ENCODE measurements around the gene NHEJ1.

Gene NHEJ1

DNA sequence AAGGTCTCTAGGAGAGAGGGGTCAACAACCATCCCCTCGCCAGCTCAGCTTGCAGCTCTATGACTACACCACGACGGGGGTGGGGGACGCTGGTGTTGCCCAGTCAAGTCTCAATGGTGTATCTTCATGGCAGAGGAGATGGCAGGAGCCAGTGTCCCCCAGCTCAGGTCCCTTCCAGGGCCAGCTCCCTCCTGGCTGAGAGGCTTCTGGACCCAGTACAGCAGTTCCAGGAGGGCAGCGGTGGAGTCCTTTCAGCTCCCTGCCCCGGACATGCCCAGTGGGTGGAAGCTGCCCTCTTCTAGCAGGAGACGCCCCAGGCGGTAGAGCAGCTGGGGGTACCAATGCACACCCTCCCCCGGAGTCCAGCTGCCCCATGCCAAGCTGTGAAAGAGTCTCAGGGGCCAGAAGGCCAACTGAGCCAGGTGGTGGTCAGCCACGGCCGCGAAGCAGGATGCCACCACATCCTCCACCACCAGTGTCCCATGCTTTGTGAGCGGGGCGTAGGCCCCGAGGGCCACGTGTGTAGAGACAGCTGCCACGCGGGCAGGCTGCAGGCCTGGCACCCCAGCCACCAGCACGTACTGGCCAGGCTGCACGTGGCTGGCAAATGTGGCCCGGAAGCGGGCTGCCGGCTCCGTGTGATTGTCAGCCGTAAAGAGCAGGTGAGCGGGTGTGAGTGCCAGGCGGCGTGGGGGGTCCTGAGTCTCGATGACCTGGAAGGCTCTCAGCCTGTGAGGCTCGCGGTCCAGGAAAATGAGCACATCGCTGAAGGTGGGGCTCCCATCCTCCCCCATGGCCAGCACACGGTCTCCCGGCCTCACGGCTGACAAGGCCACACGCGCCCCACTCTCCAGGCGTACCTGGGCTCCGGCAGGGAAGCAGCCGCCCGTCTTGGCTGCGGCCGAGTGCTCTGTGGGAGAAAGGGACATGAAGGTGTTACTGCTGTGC lies 105.4 kb downstream of the NHEJ1 start:
- DNase-seq: no peak

DNA sequence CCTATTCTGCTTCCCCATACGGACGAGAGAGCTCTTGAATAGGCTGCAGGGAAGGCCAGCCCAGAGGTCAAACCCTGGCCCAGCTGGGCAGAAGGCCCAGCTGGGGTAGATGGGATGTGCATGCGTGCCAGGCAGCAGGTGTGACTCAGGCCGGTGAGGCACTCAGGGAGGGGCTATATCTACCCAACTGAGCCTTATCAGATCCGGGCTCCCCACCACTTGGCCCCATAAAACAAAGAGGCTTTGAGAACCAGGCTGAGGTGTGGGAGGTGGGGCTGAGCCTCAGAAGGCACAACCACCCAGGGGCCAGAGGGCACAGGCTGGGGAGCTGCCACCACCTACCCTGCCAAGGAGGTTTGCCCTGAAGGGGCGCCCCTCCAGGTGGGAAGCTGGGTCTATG lies 111.3 kb downstream of the NHEJ1 start:
- DNase-seq: no peak

DNA sequence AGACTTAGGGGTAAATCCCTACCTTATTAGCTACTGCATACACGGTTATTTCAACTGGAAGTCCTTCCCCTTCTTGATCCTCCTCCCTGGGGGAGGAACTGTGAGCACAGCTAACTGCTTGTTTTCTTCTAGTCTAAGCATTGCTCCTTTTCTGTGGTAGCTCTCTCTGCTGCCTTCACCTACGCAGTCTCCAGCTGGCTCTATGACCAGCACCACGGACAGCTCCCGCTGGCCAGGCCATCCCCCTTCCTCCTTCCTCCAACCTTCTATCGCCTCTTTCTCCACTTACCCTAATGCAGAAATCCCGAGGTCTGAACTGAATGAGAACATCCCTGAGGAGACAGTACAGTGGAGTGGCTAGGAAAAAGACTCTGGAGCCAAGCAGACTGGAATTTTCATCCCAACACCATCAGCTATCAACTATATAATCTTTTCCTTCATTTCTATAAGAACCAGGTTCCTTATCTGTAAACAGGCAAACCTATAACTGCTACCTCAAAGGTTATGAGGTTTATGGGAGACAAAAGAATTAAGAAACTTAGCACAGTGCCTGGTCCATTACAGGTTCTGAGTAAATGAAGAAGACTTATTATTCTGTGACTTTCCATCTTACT lies 114.6 kb downstream of the NHEJ1 start:
- DNase-seq: no peak

DNA sequence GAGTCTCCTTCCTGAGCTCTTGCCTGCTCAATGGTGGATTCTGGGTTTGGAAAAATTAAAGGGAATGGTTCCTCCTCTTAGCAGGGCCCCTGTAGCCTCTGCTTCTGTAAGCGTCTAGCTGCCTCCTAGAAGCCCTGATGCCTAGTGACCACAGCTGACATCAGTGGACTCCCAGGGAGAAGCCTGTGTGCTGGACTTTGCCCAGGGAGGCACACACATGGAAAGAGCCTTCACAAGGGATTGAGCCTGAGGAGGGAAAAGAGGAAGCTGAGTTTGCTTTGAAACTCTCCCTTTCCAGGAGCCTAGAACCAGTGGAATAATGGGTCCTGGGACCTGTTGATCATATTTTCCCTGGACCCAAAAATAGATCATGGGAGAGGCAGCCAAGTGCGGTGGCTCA lies 117.9 kb downstream of the NHEJ1 start:
- DNase-seq: no peak

DNA sequence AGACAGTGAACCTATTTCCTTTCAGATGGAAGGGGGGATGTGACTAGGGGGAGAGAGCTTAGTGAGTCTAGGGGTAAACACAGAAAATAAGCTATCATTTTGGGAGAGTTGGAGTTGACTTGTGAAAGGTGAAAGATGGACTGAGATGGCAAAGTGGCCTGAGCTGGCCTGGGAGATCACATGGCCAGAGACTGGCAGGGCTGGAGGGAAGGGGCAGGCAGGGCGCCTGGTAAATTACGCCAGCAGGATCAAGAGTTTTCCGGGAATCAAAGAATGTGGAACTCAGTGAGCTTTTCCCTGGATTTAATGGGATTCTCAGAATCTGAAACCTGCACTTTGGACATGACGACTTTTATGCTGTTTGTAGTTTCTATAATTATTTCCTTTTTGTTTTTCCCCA lies 118.5 kb downstream of the NHEJ1 start:
- DNase-seq: no peak

DNA sequence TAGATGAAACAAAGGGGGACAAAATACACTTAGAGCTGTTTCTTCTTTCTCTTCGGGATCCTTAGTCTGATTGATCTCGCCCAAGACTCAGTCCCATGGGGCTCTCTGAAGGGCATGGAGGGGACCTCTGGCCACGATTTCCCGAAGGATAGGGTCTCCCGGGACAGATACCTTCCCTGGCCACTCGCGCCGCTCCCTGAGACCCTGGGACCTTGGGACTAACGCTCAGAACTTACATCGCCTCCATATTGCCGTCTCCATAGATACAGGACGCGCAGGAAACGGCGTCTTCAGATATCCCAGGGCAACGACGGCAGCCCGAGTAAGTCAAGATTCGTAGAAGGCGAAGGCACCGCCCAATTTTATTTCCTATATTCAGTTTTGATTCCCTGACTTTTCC lies 119.4 kb downstream of the NHEJ1 start, which contains the start of gene CFAP65:
CFAP65 (minus strand) TSS at position 265 of the 400 bp plus-strand sequence. CDS start 2,468 bp downstream, outside the sequence.
- DNase-seq: peak in 3 of 6 experiments; percentile 6 to 25 (median 18)

DNA sequence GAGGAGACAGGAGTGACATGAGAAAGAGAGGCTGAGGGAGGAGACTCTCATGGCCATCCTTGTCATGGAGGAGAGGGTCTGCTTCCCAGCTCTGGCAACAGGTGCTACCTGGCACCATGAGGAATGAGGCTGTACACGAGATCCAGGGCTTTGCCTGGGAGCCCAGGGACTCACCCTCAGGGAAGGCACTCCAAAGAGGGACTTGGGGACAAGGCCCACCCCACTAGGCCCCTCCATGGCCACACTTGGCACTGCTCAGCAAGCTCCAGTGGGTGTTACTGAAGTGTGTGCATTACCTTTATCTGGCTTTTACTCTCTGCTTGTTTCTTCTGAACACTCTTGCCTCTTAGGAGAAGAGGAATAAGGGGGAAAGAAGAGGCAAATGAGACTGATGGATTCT lies 122.0 kb downstream of the NHEJ1 start:
- DNase-seq: no peak

DNA sequence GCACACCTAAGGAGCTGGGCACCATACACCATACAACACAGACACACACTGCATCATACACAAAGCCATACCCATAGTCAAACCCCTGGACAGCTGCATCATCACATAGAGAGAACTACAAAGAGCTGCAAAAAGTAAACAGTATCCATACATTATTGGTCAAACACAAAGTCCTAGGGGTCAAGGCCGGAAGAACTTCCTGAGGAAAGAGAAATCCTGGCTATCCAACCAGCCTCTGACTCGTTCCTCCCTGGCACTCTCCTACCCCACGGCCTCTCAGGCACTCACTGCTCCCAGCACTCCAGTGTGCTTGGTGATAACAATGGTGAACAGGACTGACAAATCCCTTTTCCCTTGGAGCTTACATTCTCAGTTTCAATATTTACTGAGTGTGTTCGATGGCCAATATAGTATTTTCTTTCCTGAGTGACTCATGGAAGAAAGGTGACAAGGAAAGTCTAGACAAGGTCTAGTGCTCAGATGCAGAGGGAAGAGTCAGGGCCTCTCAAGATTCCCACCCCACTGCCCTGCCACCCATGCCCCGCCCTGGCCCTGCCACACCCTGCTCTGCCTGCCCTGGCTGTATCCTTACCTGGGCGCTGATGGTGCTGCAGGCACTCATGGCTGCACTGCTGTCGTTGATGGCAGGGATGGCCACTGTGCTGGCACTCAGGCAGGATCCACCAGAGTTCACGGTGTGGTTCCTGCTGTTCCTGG lies 122.7 kb downstream of the NHEJ1 start:
- DNase-seq: no peak

DNA sequence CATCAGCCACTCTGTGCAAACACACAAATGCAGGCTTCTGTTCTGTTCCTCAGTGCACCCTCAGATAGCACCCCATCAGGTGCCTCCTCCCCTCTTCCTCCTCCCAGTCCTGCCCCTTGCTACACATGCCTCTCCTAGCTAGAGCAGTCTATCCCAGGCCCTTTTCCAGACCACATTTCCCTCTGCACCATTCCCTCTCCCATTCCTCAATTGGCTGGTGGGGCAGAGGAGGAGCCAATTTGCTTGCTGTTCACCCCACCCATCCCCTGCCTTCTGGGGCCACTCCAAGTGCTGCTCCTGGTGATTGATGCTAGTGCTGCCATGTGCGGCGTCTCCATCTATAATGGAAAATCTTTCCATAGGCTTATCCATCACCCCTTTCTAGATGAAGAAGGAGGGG lies 124.7 kb downstream of the NHEJ1 start:
- DNase-seq: no peak

DNA sequence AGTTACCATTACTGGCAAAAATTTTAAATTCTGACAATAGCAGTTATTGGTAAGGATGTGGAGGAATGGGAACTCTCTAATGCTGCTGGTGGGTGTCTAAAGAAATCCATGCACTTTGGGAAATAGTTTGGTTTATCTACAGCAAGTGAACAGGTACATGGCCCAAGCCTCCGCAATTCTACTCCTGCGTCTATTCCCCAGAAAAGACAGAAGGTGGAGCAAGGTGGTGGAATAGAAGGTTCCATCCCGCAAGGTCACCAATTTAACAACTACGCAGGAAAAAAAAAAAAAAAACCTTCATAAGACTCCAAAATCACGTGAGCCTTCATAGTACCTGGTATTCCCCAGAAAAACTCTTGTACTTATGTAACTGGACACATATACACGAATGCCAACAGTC lies 125.8 kb downstream of the NHEJ1 start:
- DNase-seq: no peak

DNA sequence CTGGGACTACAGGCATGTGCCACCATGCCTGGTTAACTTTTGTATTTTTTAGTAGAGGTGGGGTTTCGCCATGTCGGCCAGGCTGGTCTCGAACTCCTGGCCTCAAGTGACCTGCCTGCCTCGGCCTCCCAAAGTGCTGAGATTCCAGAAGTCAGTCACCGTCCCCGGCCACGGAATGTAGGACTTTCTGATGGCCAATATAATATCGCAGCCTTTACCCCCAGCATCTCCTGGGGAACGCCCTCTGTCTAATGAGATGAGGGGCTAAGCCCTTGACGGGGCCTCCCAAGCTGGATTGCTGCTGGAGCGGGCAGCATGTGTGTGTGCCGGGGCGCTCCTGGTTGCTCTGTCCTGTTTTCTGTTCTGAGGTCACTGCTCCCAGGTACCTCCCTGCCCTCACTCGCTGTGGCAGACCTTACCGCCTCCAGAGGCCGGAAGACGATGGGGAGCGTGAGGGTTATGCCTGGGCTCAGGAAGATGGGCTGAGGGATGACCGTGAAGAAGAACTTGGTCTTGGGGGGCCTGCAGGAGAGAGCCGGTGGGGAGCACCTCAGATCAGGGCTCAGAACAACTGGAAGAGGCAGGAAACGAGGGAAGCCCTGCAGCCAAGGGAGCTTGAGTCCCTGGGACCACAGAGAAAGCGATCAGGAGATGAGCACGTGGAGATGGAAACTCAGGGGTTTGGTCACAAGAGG lies 128.4 kb downstream of the NHEJ1 start:
- no peak for DNase-seq

DNA sequence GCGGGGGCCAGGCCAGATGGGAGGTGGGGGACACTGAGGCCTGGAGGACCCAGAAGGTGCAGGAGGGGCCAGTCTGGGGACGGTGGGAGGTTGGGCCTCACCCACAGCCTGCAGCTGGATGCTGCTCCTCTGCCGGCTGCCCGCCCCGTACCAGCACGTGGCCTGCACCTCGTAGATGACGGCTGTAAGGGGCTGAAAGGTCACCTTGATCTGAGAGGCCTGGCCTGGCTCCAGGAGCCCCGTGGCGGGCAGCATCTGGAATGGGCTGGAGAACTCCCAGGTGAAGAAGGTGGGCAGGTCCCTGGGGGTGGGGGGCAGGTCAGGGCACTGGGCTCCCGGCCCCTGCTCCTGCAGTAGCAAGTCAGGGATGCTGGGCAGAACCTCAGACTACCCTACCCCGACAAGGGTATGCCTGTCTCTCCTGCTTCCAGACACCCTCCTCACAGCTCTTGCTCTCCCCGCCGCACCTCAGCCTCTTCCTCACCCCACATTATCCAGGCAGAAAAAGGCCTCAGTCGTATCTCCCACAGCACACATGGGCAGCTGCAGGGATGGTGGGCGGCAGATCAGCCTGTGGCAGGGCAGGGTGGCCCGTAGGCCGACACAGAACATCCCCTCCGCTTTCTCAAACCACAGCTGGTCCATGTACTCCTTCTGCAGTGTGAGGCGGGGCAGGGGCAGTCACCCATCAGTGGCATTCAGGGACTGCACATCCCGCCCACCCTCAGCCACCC lies 129.4 kb downstream of the NHEJ1 start:
- no peak for DNase-seq

DNA sequence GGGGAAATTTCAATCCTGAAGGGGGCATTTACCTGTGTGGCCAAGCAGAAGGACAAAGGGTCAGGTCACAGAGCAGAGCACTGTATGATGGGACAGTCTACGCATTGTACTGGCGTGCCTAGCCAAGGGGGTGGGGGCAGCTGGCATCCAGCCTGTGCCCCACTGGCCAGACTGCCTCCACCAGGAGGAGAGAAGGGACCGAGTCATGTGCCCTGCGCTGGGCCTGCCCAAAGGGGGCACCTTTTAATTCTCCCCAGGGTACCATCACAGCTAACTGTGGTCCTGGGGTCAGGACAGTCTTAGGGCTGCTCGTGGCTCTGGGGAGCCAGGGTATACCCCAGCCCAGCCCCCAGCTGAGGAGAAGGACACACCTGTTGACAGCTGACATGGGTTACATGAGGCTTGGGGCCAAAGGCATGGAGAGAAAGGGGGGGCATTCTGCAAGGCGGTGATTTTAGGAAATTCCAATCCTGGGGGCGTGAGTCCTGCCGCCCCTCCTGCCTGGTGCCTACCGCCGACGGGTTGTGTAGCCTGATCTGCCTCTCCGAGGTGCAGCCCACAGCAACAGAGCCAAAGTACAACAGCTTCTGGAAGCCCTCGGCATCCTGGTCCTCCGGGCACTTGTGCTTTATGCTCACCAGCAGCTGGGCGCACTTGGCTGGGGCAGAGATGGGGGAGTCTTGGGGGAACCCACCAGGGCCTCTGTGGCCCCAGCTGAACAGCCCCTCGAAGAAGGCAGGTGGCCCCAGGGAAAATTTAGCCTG lies 130.3 kb downstream of the NHEJ1 start:
- no peak for DNase-seq

DNA sequence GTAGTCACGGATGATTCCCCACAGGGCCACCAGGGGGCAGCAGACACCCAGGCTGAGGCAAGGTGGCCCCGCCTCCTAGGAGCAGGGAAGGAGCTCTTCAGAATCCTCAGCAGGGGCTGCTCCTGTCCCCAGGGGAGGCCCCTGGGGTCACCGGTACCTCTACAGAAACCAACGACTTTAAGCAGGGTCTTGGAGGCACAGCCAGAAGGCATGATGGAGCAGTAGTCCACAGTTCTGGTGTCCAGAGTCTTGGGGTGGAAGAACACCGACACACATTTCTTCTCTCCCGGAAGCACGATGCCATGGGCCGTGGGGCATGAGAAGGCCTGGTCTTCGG lies 130.8 kb downstream of the NHEJ1 start:
- peak; percentile 27 to 76 (median 68) for DNase-seq

DNA sequence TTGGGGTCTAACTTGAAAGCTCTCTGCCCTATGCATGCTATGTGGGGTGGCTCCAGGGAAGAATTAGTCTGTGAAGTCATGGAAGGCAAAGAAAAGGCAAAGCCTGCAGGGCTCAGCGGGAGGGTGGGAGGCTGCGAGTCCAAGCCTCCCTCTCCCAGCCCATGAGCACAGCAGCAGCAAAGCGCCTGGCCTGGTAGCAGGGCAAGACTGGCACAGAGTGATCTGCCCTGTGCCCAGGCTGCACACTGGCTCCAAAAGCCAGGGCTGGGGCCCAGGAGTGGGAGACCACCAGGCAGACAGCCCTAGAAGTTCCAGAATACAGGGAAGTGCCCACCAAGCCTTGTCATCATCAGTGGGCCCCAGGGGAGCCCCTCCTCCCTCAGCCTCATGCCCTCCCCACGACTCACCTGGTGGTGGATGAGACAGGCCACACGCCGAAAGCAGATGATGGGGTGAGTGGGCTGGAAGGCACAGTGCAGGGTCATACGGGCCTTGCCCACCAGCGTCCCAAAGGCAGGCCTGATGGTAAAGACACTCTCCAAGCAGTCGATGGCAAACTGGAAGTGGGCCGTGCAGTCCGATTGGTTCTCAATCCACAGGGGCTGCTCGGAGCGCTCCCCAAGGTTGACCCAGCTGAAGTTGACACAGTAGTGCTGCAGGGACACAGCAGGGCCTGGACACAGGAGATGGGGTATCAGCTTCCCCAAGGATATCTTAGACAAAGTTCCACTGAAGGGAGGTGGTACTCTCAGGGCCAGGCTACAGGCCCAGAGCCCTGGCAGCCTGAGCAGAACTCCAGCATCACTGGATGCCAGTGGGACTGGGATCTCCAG lies 131.4 kb downstream of the NHEJ1 start:
- no peak for DNase-seq

DNA sequence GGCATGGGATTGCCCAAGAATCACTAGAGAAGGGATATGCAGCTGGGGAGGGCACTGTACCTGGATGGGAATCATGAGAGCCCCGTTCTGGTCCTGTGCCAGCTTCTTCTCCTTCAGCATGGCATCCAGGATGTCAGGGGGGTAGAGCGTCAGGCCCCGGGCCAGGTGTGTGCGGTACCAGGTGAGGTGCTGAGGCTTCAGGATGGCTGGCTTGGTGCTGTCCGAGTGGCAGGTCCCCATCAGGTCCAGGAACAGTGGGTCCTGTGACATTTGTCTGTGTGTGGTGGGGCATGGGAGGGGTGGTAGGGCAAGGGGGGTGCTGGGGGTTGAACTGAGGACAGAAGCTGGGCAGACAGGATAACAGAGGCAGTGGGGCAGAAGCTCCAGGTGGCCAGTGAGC lies 132.5 kb downstream of the NHEJ1 start:
- no peak for DNase-seq

DNA sequence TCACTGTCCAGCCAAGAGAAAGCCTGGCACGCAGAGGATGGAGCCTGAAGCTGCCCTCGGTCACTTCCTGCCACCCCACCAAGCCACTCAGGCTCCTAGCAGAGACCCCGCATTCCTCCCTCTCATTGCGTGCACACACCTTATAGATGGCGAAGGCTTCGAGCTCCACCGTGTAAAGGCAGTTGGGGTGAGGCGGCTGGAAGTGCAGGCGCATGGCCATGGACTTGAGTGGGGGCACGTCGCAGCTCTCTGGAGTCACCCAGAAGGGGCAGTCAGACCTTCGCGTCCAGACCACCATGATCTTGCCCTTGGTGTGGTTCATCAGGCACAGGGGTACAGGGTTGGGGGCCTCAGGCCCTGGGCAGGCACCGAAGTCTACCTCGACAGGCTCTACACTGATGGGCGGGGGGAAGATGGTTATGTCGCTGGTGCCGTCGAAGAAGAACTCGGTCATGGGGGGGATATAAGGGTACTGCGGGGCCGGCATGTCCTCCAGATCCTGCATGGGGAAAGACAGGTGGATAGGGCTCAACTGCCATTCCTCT lies 133.0 kb downstream of the NHEJ1 start:
- DNase-seq: no peak

DNA sequence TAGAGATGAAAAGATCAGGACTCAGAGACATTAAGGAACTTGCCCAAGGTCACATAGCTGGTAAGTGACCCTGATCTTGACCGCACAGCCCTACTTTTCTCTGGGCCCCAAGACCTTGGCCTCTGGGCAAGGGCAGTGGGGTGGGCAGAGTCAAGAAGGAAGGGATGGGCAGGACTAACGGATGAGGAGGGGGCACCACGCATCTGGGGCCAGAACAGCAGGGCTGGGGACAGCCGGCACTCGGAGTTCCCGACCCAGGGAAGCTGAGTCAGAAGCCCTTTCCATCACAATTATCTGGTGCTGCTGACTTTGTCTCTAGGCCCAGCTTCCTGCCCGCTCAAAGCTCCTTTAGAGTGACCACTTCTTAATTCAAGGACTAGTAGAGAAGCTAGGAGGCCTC lies 133.7 kb downstream of the NHEJ1 start:
- DNase-seq: no peak

DNA sequence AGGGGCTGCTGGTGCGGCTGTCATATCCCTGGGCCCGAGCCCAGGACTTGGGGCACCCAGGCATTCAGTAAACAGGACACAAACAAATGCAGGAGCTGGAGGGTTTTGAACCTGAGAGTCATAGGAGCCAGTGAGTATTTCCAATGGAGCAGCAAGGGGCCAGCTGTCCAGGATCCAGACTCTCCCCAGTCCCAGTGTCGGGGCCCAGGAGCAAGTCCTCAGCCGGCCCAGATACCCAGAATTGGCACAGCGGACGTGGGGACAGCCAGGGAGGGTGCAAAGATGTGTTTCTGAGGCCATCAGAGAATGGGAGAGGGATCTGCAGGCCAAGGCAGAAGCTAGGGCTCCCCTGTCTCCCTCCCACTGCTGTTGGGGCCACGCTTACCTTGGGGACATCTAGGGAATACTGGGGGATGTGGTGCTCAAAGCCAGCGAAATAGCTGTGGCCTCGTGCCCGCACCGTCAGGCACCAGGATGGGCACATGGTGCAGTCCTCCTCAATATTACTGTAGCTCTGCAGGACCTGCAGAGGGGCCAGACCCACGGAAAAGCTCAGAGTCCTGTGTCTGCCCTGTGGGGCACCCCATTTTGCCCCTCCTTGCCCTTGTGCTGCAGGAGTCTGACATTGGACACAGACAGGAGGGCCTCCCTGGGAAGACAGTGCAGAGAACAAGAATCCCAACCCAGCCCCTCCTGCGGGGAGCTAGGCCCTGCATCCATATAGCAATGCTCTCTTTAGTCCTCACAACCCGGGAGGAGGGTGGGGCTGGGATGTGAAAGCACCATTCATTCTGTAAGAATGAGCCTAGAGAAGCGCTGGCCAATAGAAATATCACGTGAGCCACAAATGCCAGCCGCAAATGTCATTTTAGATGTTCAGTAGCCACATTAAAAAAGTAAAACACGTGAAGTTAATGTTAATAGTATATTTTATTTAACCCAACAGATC lies 134.7 kb downstream of the NHEJ1 start:
- no peak for DNase-seq

Measured in stimulated activated naive CD4-positive, alpha-beta T cell (primary cell).